ENCODE data around the gene SCYGR8.
A peak's percentile ranks its signal among the peaks of the same experiment; 100 is the strongest.

SCYGR8 gene

DNA sequence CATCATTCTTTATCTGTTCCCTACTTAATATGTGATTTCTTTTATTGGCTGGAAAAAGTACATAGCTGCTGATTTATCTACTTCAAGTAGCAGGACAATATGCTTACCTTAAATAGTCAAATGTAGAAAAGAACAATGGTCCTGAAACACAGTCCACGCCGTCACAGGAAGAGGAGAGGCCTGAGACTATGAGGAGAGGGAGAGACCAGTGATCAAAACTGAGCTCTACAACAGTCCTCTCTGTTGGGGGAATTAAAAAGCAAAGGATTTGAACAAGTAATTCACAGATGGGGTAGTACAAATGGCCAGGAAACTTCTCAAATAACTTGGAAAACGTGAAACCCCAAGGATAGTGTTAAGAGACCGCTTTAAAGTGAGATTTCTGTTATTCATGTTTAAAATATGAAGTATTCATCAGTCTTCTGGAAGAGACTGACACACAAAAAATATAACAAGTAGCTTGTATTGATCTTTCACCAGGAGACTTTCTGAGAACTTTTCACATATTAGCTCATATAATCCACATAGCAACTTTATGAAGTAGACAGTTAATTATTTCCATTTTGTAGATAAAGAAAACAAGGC lies 20.2 kb downstream of the SCYGR8 start:
- no peak for DNase-seq

DNA sequence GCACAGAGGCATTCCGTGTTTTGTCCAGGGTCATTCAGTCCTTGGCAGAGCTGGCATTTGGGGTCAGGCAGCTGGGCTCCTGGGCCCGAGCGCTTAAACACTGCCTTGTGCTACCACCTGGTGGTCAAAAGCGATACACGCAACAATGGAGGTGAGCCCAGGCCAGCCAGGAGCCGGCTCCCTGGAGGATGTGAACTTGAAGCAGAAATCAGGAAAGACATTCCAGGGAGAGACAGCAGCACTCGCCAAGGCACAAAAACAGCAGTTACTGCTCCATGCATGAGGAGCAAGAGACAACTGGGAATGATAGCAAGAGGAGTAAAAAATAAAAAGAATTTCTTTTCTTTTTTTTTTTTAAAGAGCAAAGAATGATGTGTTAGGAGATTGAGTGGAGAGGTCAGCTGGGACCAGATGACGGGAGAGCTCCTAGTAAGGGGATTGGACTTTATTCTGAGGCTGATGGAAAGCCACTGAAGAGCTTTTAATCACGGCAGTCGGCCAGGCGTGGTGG lies 20.7 kb downstream of the SCYGR8 start:
- DNase-seq: peak; percentile 57 to 62

DNA sequence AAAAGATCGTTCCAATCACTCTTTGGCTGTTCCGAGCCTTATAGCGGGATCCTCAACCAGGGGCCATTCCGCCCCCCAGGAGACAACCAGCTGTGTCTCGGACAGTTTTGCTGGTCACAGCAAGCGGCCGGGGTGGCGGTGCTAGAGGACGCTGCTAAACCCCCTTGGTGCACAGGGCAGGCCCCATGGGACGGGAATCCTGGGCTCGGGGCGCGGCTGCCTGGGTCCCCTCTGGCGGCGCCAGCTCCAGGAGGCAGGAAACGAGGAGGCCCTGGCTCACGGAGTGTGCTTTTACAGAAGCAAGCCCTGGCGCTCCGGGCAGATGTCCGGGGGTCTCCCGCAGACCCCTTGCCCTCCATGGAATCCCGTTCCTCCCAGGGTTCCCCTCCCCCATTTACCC lies 22.1 kb downstream of the SCYGR8 start:
- no peak for DNase-seq

DNA sequence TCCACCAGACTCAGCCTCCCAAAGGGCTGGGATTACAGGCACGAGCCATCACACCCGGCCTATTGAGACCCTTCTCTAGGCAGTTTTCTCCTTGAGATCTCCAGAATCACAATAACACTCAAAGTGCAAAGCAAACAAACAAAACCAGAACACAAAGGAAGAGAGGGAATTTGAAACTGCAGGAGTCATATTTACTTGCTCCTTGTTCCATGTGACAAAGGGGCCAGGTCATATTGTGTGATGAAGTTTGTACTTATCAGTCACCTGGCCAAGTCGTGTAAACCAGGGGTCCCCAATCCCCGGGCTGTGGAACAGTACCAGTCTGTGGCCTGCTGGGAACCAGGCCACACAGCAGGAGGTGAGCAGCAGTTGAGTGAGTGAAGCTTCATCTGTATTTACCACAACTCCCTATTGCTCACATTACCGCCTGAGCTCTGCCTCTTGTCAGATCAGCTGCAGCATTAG lies 26.5 kb downstream of the SCYGR8 start:
- DNase-seq: no peak

DNA sequence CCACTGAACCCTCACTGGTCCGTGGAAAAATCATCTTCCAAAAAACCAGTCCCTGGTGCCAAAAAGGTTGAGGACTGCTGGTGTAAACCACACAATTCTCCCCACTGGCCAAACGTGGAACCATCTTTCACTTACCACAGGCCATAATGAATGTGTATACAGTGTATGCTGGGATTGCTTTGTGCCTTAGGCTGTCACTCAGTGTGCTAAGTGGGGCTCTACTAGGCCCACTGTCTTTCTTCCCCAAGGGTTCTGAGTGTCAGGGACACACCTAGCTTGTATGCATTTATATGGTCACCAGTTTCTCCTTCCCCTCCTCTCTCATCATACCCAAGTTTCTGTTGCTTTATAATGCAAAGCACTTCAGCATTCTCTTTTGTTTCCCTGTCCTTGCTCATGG lies 27.2 kb downstream of the SCYGR8 start:
- DNase-seq: no peak

DNA sequence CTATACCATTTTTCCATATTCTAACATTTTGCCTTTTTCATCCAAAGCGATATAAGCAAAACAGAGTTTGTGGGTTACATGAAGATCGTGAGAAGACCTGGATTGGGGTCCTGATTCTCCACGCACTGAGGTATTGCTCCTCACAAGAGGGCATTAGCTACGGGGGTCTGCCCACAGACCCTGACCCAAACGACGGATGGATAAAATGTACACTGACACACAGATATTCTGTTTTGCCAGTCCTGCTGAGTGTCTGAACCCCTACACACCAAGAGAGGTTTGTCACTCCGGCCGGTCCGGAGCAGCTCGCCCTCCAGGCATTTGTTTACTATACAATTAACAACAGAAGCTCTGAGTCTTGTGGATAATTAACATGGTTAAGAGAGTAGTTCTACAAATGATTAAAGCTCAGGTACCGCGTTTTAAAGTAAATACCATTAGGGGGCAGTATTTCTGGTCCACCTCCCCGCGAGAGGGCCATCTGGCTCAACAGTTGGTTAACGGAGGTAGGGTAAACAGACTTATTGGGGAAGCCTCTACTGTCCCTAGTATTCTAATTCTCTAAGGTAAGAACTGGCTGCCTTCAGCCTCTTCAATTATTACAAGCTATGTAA lies 28.4 kb downstream of the SCYGR8 start:
- no peak for DNase-seq

DNA sequence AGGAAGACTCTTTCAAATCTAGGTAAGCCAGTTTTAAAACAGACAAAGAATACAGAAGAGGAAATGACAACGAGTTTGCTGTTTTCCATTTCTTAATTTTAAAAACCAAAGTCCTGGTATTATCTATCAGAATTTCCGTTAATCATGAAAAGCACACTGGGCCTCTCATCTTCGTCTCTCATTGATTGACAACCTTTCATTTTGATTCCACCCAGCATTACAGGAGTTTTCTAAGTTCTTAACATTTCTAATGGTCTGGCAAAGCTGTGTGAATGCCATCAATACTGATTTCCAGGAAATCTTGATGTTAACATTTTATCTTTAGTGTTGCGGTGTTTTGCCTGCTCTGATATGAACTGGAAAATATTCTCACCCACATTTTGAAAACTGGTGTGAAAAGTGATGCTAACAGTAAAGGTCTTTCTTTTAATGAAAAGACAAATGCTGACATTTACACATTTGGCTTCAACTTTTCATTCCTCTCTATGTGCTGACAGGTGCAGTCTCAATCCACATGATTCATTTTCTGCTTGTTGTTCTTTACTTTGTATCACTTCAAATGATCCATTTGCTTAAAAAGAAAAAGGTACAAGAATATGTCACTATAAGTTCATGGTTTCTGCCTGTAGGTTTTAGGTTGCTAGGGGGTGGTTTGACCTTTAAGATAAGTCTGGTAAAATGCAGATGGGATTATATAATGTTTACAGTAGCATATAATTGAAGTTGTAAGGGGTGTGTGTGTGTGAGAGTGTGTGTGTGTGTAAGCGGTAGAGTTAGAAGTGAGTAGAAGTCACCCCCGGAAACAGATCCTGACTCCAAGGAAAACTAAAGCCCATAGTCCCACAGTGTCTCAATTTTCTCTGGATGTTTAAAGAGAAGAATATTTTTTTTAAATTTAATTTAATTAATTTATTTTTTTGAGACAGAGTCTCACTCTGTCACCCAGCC lies 29.5 kb downstream of the SCYGR8 start:
- DNase-seq: no peak

DNA sequence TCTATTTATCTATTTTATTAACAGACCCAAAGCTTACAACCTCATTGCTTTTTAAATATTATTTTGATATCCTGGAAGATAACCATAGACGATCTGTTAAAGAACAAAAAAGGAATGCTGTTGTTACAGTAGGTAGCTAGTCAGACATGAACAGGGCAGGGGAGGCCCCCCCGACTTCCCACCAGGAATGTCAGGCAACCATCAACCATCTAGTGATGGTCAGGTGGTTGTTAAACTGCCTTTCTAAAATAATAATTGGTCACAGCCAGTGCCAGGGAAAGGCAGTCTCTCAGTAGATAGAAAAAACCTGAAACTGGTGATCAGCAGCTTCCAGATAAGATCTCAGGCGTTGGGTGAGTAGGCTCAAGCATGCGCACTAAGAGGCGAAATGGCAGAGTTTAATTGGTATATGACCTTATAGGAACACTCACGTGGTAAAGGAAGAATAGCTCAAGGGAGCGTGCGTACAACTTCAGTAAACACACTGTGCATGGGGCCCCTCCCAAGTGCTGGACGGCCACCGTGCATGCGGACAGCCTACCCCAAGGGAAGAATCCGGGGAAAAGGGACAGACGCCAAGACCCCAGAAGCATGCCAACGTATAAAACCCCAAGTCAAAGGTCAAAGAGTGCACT lies 35.4 kb downstream of the SCYGR8 start:
- DNase-seq: no peak

DNA sequence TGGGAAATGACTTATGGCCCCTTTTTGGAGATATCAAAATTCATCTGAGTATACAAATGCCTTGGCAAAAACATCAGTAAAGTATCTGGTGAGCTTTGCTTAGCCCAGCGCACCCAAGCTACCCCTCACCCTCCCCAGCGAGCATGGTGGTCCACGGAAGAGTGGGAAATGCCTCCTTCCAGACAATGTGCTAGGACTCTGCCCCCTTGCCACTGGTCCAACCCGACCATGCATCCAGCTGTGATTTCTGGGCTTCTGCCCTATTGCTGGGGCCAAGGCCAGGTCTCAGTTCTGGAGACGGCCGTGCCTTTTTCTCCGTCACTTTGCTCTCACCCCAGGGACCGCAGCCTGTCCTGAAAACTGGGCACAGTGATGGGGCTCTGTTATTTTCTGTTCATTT lies 36.1 kb downstream of the SCYGR8 start:
- no peak for DNase-seq

DNA sequence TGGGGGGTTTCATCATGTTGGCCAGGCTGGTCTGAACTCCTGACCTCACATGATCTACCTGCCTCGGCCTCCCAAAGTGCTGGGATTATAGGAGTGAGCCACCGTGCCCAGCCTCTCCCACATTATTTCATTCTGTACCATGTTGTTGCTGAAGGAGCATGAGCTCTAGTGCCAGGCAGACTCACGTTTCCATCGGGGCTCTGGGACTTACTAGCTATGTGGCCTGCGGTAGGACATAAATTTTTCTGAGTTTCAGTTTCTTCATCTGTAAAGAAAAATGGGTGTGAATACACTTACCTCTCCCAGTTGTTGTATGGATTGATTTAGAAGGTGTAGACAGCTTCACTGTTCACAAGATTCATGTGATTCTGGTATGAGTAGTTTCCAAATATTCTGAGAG lies 37.1 kb downstream of the SCYGR8 start:
- DNase-seq: no peak

DNA sequence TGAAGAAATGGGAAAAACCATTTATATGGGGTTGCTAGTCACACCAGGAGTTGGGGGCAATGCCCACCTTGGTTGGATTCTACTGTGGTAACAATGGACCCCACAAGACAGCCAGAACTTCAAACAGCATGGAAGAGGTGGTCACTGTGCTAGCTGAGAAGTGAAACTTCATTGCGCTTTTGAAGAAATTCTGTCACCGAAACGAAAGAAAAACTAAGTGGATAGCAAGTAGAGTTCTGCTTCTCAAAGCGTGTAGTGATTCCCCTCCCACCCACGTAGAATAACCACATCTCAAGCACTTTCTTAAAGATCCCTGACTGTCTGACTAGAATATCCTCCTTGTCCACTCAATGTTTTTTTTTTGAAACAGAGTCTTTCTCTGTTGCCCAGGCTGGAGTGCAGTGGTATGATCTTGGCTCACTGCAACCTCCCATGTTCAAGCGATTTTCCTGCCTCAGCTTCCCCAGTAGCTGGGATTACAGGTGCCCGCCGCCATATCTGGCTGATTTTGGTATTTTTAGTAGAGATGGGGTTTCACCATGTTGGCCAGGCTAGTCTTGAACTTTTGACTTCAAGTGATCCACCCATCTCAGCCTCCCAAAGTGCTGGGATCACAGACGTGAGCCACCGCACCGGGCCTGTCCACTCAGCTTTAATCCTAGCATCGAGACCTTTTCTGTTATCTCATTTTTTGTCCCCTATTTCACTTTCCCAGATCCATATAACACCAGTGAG lies 37.9 kb downstream of the SCYGR8 start:
- no peak for DNase-seq

DNA sequence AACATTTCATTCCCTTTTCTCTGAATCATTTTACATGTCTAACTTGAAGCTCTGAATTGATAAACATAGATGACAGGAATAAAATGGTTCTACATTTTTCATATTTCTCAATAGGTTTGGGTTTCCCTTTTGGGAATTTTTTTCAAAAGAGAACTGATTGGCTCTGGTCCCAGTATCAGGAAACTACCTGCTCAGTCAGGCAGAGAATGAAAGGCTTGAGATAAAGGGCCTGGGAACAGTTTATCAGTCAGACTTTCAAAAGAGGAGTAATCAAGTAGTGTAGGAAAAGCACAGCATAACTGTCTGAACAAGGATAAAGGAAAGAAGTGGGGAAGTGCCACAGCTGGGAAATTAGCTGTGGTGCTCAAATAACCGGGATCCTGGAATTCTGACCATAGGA lies 39.6 kb downstream of the SCYGR8 start:
- DNase-seq: no peak

DNA sequence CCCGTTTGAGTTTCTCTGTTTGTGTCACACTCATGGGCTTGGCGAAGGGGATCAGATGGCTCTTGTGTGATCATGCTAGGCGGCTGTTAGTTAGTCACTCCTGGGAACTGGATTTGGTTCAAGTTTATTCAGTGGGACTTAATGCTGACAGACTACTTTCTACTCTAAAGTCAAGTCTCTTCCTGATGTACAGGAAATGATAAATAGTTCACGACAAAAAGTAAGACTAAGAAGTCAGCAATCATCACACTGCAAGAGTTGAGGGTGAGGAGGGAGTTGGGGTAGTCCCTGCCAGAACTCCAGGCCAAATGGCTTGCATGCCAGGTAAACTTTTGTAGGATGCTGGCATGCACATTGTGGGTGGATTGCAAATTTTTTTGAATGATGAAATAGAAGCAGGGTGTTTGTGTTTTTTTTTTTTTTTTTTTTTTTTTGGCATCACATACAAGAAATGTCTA lies 42.9 kb downstream of the SCYGR8 start:
- DNase-seq: no peak

DNA sequence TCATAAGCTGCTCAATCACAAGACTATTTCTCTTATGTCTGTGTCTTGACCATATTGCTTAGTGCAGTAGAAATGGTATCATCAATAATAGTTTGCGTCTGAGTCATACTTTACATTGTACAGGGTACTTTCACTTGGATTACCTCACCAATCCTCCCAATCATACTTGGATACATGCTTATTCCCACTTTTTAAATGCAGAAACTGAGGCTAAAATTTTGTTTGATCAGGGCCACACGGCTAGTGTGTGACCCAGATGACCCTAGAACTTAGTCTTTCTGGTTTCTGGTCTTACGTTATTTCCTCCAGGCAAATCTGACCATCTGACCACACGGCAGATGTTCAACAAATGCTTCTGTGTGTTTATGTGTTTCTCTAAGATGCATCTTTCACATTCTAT lies 44.1 kb downstream of the SCYGR8 start:
- no peak for DNase-seq

DNA sequence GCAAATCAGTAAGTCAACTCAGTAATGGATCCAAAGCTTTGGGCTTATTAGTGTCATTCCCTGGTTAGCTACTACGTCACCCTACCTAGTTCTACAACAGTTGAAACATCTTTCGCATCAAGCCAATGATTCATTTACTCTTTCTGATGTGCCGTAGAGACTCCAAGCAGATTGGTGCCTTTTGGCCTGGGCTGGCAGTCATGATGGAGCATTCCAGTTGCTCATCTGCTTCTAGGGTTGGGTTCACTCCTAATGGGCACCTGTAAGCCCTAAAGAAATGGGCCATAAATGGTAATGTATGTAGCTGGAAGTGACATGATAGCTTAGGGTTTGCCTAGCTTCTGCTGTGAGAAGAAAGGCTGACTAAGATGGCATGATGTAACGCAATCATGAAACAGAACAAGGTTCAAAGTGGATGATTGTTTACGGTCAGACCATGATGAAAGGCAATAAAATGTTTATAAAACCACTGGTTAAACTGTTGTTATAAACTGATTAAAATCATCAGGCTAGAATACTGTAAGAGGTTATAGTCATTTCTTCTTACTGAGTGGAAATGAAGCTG lies 47.5 kb downstream of the SCYGR8 start:
- no peak for DNase-seq
